Activated CD4-positive, alpha-beta T cell treated with anti-CD3 and anti-CD28 coated beads, Interleukin-2, amount 50 U/mL, for 16 hours (primary cell): ENCODE measurements around the gene PLP1.
"Not testable (repeated sequence)": the region's sequence is repeated elsewhere in the genome, so short reads cannot be mapped to it uniquely, and the experiment has no call there.

Source experiments
- DNase-seq: peaks from one replicate; pipeline ENCODE4 v3.0.0-alpha.2; 2020

Gene PLP1

GRCh38 chrX:103776546-103776945 is at the start of gene PLP1:
PLP1 (plus strand) TSS chrX:103776840; CDS start chrX:103776996, 156 bp downstream.
- DNase-seq, result no peak

- no peak for DNase-seq
Observed at GRCh38 chrX:103727115-103727514, 49.5 kb upstream of the PLP1 start.

GRCh38 chrX:103729015-103729414 is 47.6 kb upstream of the PLP1 start:
- no peak for DNase-seq

GRCh38 chrX:103730147-103730795 is 46.4 kb upstream of the PLP1 start:
- no peak for DNase-seq

GRCh38 chrX:103730796-103731493 is 45.7 kb upstream of the PLP1 start:
- no peak for DNase-seq

GRCh38 chrX:103733017-103733416 is 43.6 kb upstream of the PLP1 start:
- no peak for DNase-seq

GRCh38 chrX:103734125-103734760 is 42.4 kb upstream of the PLP1 start:
- DNase-seq, result peak; percentile 12

GRCh38 chrX:103737696-103738095 is 38.9 kb upstream of the PLP1 start:
- no peak for DNase-seq

- DNase-seq, result no peak
Observed at GRCh38 chrX:103739421-103739820, 37.2 kb upstream of the PLP1 start.

GRCh38 chrX:103741879-103742278 is 34.8 kb upstream of the PLP1 start:
- no peak for DNase-seq

- no peak for DNase-seq
Observed at GRCh38 chrX:103742339-103742738, 34.3 kb upstream of the PLP1 start.

GRCh38 chrX:103747163-103747562 is 29.5 kb upstream of the PLP1 start:
- no peak for DNase-seq

- no peak for DNase-seq
Observed at GRCh38 chrX:103754401-103754800, 22.2 kb upstream of the PLP1 start.

GRCh38 chrX:103756736-103757135 is 19.9 kb upstream of the PLP1 start:
- no peak for DNase-seq

- no peak for DNase-seq
Observed at GRCh38 chrX:103758555-103758954, 18.1 kb upstream of the PLP1 start.

GRCh38 chrX:103763541-103763940 is 13.1 kb upstream of the PLP1 start:
- DNase-seq, result not testable (repeated sequence)

- not testable (repeated sequence) for DNase-seq
Observed at GRCh38 chrX:103766813-103767555, 9.7 kb upstream of the PLP1 start.

- no peak for DNase-seq
Observed at GRCh38 chrX:103773445-103773844, 3.2 kb upstream of the PLP1 start.

GRCh38 chrX:103774070-103774642 is 2.5 kb upstream of the PLP1 start:
- no peak for DNase-seq

GRCh38 chrX:103779141-103779789 is 2.6 kb downstream of the PLP1 start:
- DNase-seq, result no peak

- DNase-seq, result no peak
Observed at GRCh38 chrX:103780336-103781061, 3.9 kb downstream of the PLP1 start.

- DNase-seq, result no peak
Observed at GRCh38 chrX:103781062-103781402, 4.4 kb downstream of the PLP1 start.
